HG03432 (cell line): ENCODE measurements around the gene DTHD1.
A peak's percentile ranks its signal among the peaks of the same experiment; 100 is the strongest.

Source experiments
- ATAC-seq: cut with Tn5 transposase; IDR thresholded peaks from one replicate; pipeline ENCODE4 v1.9.1; 2021; ENCODE audit warnings: mild to moderate bottlenecking, moderate library complexity; ENCODE audit not compliant: unreplicated experiment

Gene DTHD1

GRCh38 chr4:36281384-36282106 is at the start of gene DTHD1:
TSS of gene DTHD1 (plus strand) at chr4:36281616. CDS start at chr4:36281759, 143 bp downstream.
- ATAC-seq = no peak

- ATAC-seq = no peak
These were observed 47.7 kb upstream of the DTHD1 start for GRCh38 chr4:36233567-36234266.

GRCh38 chr4:36235306-36235705 is 46.1 kb upstream of the DTHD1 start:
- ATAC-seq = no peak

- no peak for ATAC-seq
These were observed 45.3 kb upstream of the DTHD1 start for GRCh38 chr4:36236159-36236558.

GRCh38 chr4:36237366-36238313 is 43.8 kb upstream of the DTHD1 start:
- no peak for ATAC-seq

GRCh38 chr4:36241771-36242170 is 39.6 kb upstream of the DTHD1 start:
- peak; percentile 44 for ATAC-seq

- no peak for ATAC-seq
These were observed 38.6 kb upstream of the DTHD1 start for GRCh38 chr4:36242629-36243354.

- ATAC-seq = peak; percentile 42
These were observed 37.8 kb upstream of the DTHD1 start for GRCh38 chr4:36243355-36244256.

- peak; percentile 69 for ATAC-seq
These were observed 36.9 kb upstream of the DTHD1 start, which contains the start of gene ARAP2 for GRCh38 chr4:36244257-36245082. TSS of gene ARAP2 (minus strand) at chr4:36244514. CDS start at chr4:36229486, 15,028 bp downstream.

- ATAC-seq = peak; percentile 31
These were observed 31.8 kb upstream of the DTHD1 start for GRCh38 chr4:36249610-36250009.

- ATAC-seq = no peak
These were observed 29.4 kb upstream of the DTHD1 start for GRCh38 chr4:36251983-36252382.

GRCh38 chr4:36254371-36254770 is 27.0 kb upstream of the DTHD1 start:
- ATAC-seq = no peak

- peak; percentile 81 for ATAC-seq
These were observed 25.8 kb upstream of the DTHD1 start for GRCh38 chr4:36255577-36255976.

GRCh38 chr4:36256398-36256891 is 25.0 kb upstream of the DTHD1 start:
- peak; percentile 61 for ATAC-seq

GRCh38 chr4:36260731-36261130 is 20.7 kb upstream of the DTHD1 start:
- ATAC-seq = no peak

- no peak for ATAC-seq
These were observed 17.1 kb upstream of the DTHD1 start for GRCh38 chr4:36264207-36264826.

- no peak for ATAC-seq
These were observed 13.7 kb upstream of the DTHD1 start for GRCh38 chr4:36267486-36268268.
